NT2/D1 (cell line): Measurements from ENCODE around the gene NEU4.

Source experiments
- SUZ12 ChIP-seq: IDR thresholded peaks from 2 replicates; pipeline ENCODE4 v1.6.1; 2011; ENCODE audit not compliant: insufficient read length, insufficient read depth; ENCODE audit errors: extremely low read depth
- YY1 ChIP-seq: IDR thresholded peaks from 2 replicates; pipeline ENCODE4 v1.6.1; 2011; ENCODE audit not compliant: insufficient read length, insufficient read depth
- ZNF274 ChIP-seq: IDR thresholded peaks from 2 replicates; pipeline ENCODE4 v1.6.1; 2011; ENCODE audit warnings: mild to moderate bottlenecking, low read depth, low read length

GRCh38 chr2:241848761-241849615 is 40.0 kb downstream of the NEU4 start:
- TF ChIP-seq ZNF274 (no peak), YY1 (no peak), SUZ12 (no peak)
